Measurements from ENCODE around the gene ORC1. TPM values are rescaled to one million over a fixed set of nuclear protein-coding genes. Genes with fewer than 3 reads are reported as not detected.
"Not testable (repeated sequence)": the region's sequence is repeated elsewhere in the genome, so short reads cannot be mapped to it uniquely, and the experiment has no call there.

The ORC1 gene
- total RNA-seq, 2 experiments from 2014 or later, result 42.0 to 43.7 TPM

- ChIA-PET POLR2A (interaction anchor here (0.7 kb wide), 1 partner anchor 258 kb away, joined by 6 read pairs; the partner anchor contains the start of gene ZFYVE9), CTCF (no interaction called here)
These were observed 4.1 kb downstream of the ORC1 start for GRCh38 chr1:52400131-52400530.

- CTCF ChIA-PET, result interaction anchor here (0.7 kb wide), 1 partner anchor 841 kb away, joined by 3 read pairs; no protein-coding TSS in a partner anchor
- POLR2A ChIA-PET, result interaction anchor here (0.7 kb wide), 1 partner anchor 258 kb away, joined by 6 read pairs; the partner anchor contains the start of gene ZFYVE9
These were observed 4.6 kb downstream of the ORC1 start for GRCh38 chr1:52399629-52400028.

- CTCF ChIA-PET, result no interaction called here
- POLR2A ChIA-PET, result interaction anchor here (0.6 kb wide), 1 partner anchor 233 kb away, joined by 3 read pairs; no protein-coding TSS in a partner anchor
These were observed 11.0 kb downstream of the ORC1 start for GRCh38 chr1:52393174-52393573.

GRCh38 chr1:52386458-52386857, 17.8 kb downstream of the ORC1 start:
- CTCF ChIA-PET, result no interaction called here

GRCh38 chr1:52385376-52385775, 18.8 kb downstream of the ORC1 start:
- ChIA-PET CTCF (no interaction called here), POLR2A (no interaction called here)

More at GRCh38 chr1:52386458-52386857, 17.8 kb downstream of the ORC1 start:
- POLR2A ChIA-PET, result no interaction called here

- POLR2A ChIA-PET, result not testable (repeated sequence)
These were observed 34.4 kb downstream of the ORC1 start for GRCh38 chr1:52369851-52370250.

GRCh38 chr1:52368383-52369172, 35.6 kb downstream of the ORC1 start:
- ChIA-PET CTCF (interaction anchor here (0.6 to 1.7 kb wide), 4 partner anchors 18 to 333 kb away, joined by 3 to 4 read pairs (median 3); no protein-coding TSS in a partner anchor), POLR2A (interaction anchor here (0.7 to 1.5 kb wide), 2 partner anchors 35 to 297 kb away, joined by 3 to 4 read pairs; partner anchors contain the start of gene ORC1)

More at GRCh38 chr1:52369851-52370250, 34.4 kb downstream of the ORC1 start:
- CTCF ChIA-PET, result interaction anchor here (0.6 kb wide), 1 partner anchor 630 kb away, joined by 3 read pairs; no protein-coding TSS in a partner anchor

GRCh38 chr1:52367272-52367671, 37.0 kb downstream of the ORC1 start:
- CTCF ChIA-PET, result no interaction called here
- POLR2A ChIA-PET, result interaction anchor here (1.0 kb wide), 1 partner anchor 37 kb away, joined by 4 read pairs; no protein-coding TSS in a partner anchor

GRCh38 chr1:52366517-52366827, 37.8 kb downstream of the ORC1 start:
- CTCF ChIA-PET, result interaction anchor here (0.5 kb wide), 1 partner anchor 245 kb away, joined by 3 read pairs; no protein-coding TSS in a partner anchor
- POLR2A ChIA-PET, result interaction anchor here (0.6 kb wide), 1 partner anchor 300 kb away, joined by 3 read pairs; no protein-coding TSS in a partner anchor

GRCh38 chr1:52365746-52366516, 38.3 kb downstream of the ORC1 start, which contains the start of gene CC2D1B:
CC2D1B (minus strand) TSS chr1:52366205; CDS start chr1:52364620, 1,585 bp downstream.
- CTCF ChIA-PET, result interaction anchor here (0.9 kb wide), 1 partner anchor 187 kb away, joined by 3 read pairs; the partner anchor contains the start of gene TUT4
- POLR2A ChIA-PET, result no interaction called here

GRCh38 chr1:52365071-52365745, 39.0 kb downstream of the ORC1 start:
- ChIA-PET POLR2A (no interaction called here), CTCF (interaction anchor here (0.9 kb wide), 1 partner anchor 188 kb away, joined by 3 read pairs; the partner anchor contains the start of gene TUT4)

GRCh38 chr1:52364235-52364839, 39.9 kb downstream of the ORC1 start:
- POLR2A ChIA-PET, result no interaction called here

GRCh38 chr1:52360595-52360968, 43.6 kb downstream of the ORC1 start:
- ChIA-PET POLR2A (no interaction called here), CTCF (no interaction called here)

More at GRCh38 chr1:52364235-52364839, 39.9 kb downstream of the ORC1 start:
- CTCF ChIA-PET, result no interaction called here

GRCh38 chr1:52359676-52360594, 44.3 kb downstream of the ORC1 start:
- POLR2A ChIA-PET, result no interaction called here
- CTCF ChIA-PET, result no interaction called here

- ChIA-PET POLR2A (no interaction called here), CTCF (no interaction called here)
These were observed 45.2 kb downstream of the ORC1 start for GRCh38 chr1:52358851-52359497.

- POLR2A ChIA-PET, result no interaction called here
These were observed 46.8 kb downstream of the ORC1 start for GRCh38 chr1:52357397-52357796.

GRCh38 chr1:52356818-52357355, 47.3 kb downstream of the ORC1 start:
- POLR2A ChIA-PET, result no interaction called here
- CTCF ChIA-PET, result no interaction called here

More at GRCh38 chr1:52357397-52357796, 46.8 kb downstream of the ORC1 start:
- CTCF ChIA-PET, result no interaction called here
